Psoas muscle (tissue), 8 donors: ENCODE data around the gene NFKB1. TPM values are rescaled to one million over a fixed set of nuclear protein-coding genes. Genes with fewer than 3 reads are reported as not detected.

Experiments
- ATAC-seq, 4 donors: fragments of 200-7000 bp; cut with Tn5 transposase; one replicate each; pipeline ENCODE4 v1.9.1; 2020; ENCODE audit warnings: moderate library complexity in 3 of 4, mild to moderate bottlenecking in 2 of 4
- DNase-seq, 2 donors: peaks; one replicate each; pipeline ENCODE4 v3.0.0-alpha.2; 2020
- H3K27ac ChIP-seq: fragments of 200-600 bp; one replicate; pipeline ENCODE4 v1.8.0; 2022
- H3K27me3 ChIP-seq, 3 donors: fragments of 200-600 bp in 1 of 3; one replicate each; pipeline versions ENCODE4 v1.6.1 to v1.8.0; 2013 to 2022; ENCODE audit warnings: low read length in 2 of 3, mild to moderate bottlenecking in 2 of 3, moderate library complexity in 1 of 3; ENCODE audit not compliant: insufficient read depth in 3 of 3
- H3K36me3 ChIP-seq, 2 donors: fragments of 200-600 bp in 1 of 2; one replicate each; pipeline versions ENCODE4 v1.6.1 to v1.8.0; 2013 to 2022; ENCODE audit warnings: low read depth in 1 of 2, mild to moderate bottlenecking in 1 of 2, moderate library complexity in 1 of 2; ENCODE audit not compliant: insufficient read depth in 1 of 2
- H3K4me1 ChIP-seq: fragments of 200-600 bp; one replicate; pipeline ENCODE4 v1.8.0; 2022
- H3K4me3 ChIP-seq: fragments of 200-600 bp; one replicate; pipeline ENCODE4 v1.8.0; 2022; ENCODE audit warnings: mild to moderate bottlenecking
- H3K9me3 ChIP-seq: fragments of 200-600 bp; one replicate; pipeline ENCODE4 v1.8.0; 2022
- CTCF ChIP-seq: fragments of 200-600 bp; IDR thresholded peaks from one replicate; pipeline ENCODE4 v1.8.0; 2022; ENCODE audit warnings: antibody characterized with exemption
- WGBS, 3 donors: extraction: QIAGEN DNeasy Blood & Tissue Kit; methylation state at CpG; one replicate each; pipeline versions ENCODE4 v1.1.6 to v1.1.7; 2013; 5-methylcytosine and 5-hydroxymethylcytosine counted together
- intact Hi-C, 2 donors: fragments of 100-400 bp; cut with DNase I; formaldehyde crosslinking; loops; one replicate each; pipeline versions ENCODE4 v1.11.0 to v1.14.2; 2022
- polyA plus RNA-seq, 3 donors: library from polyadenylated mRNA; stranded (reverse); fragments of 200-250 nt; gene quantifications; one replicate each; pipeline ENCODE4 v1.2.3, GENCODE V29; 2013
- total RNA-seq, 4 donors: library from RNA; stranded (reverse); fragmentation: NEBNext Ultra II Directional in 2 of 4; extraction: Animal tissue kit (Norgen Biotek cat#: 25700) in 2 of 4; gene quantifications; one replicate each; pipeline versions ENCODE4 v1.2.1 to v1.2.4, GENCODE V29; 2021 to 2023
- donor health status: healthy with polysubstance abuse.
- donor health status: DM: no; HTN: no; CAD: no; lungs with moderate emphysema.
- donor health status: Bipolar disorder and iron deficiency.
- donor health status: healthy.
- donor health status: DM: yes; HTN: yes; CAD: no.
- donor health status: DM: no; HTN: no; CAD: no.
- donor health status: DM: no; HTN: no; CAD: no.
- donor health status: DM: yes; HTN: yes; CAD: no.

The NFKB1 gene
- total and polyA plus RNA-seq, 7 donors, result 11.7 to 47.5 (median 20.1) TPM

GRCh38 chr4:102560571-102561341 is 59.6 kb downstream of the NFKB1 start:
- H3K27me3 ChIP-seq, result no peaks in the 10 kb centered on the region
- H3K27ac ChIP-seq, result no peak overlapping the region
- H3K4me3 ChIP-seq, result no peak overlapping the region
- no peak for DNase-seq
- peaks cover 10% of the 10 kb centered on the region for H3K4me1 ChIP-seq
- no peaks in the 10 kb centered on the region for H3K9me3 ChIP-seq
- intact Hi-C loops, result no loop called here
- H3K36me3 ChIP-seq, result no peaks in the 10 kb centered on the region
- WGBS, 3 donors, result 71 to 84% (median 80%) methylated on average over 4 of the region's 4 CpGs
- no peak for ATAC-seq
- no peak for TF ChIP-seq CTCF

GRCh38 chr4:102563000-102563399 is 61.8 kb downstream of the NFKB1 start:
- Histone ChIP-seq H3K27ac (no peak overlapping the region), H3K4me1 (peaks cover 10% of the 10 kb centered on the region), H3K9me3 (no peaks in the 10 kb centered on the region), H3K27me3 (no peaks in the 10 kb centered on the region), H3K36me3 (peaks cover 4 to 12% of the 10 kb centered on the region in 2 donors), H3K4me3 (no peak overlapping the region)
- ATAC-seq (no peak), DNase-seq (no peak)
- no peak for TF ChIP-seq CTCF
- intact Hi-C loops, result no loop called here
- 56 to 81% (median 62%) methylated on average over 1 of the region's 1 CpG for WGBS, 3 donors

GRCh38 chr4:102564399-102565059 is 63.4 kb downstream of the NFKB1 start:
- WGBS, 3 donors, result 47 to 63% (median 52%) methylated on average over 4 of the region's 4 CpGs
- H3K4me3 ChIP-seq, result no peak overlapping the region
- no peaks in the 10 kb centered on the region for H3K9me3 ChIP-seq
- no peaks in the 10 kb centered on the region for H3K27me3 ChIP-seq
- ATAC-seq, result peak in 2 of 4 donors; percentile 34 to 43
- intact Hi-C loops, result no loop called here
- no peak for TF ChIP-seq CTCF
- peaks cover 4 to 12% of the 10 kb centered on the region in 2 donors for H3K36me3 ChIP-seq
- H3K4me1 ChIP-seq, result peaks cover 10% of the 10 kb centered on the region
- no peak overlapping the region for H3K27ac ChIP-seq
- DNase-seq, result no peak

- intact Hi-C loops, result loop anchor here in 1 of 2 donors (2.0 kb wide), 1 partner anchor 37 kb away; no protein-coding TSS in a partner anchor
- H3K4me3 ChIP-seq, result no peak overlapping the region
- H3K36me3 ChIP-seq, result peaks cover 4 to 12% of the 10 kb centered on the region in 2 donors
- TF ChIP-seq CTCF, result no peak
- H3K4me1 ChIP-seq, result peaks cover 6% of the 10 kb centered on the region
- no peaks in the 10 kb centered on the region for H3K9me3 ChIP-seq
- no peak for DNase-seq
- H3K27ac ChIP-seq, result no peak overlapping the region
- ATAC-seq, result no peak
- 39 to 76% (median 65%) methylated on average over 2 of the region's 2 CpGs for WGBS, 3 donors
- H3K27me3 ChIP-seq, result no peaks in the 10 kb centered on the region
These were observed 64.5 kb downstream of the NFKB1 start for GRCh38 chr4:102565696-102566095.
